Loucy (cell line): ENCODE measurements around the gene SEC14L1.

Source experiments
- H2AFZ ChIP-seq: fragments of 200-600 bp; sonication (generic); 2 replicates; pipeline ENCODE4 v1.6.0; 2016; ENCODE audit warnings: antibody characterized with exemption, mild to moderate bottlenecking, low read length, moderate library complexity
- H3F3A ChIP-seq: fragments of 200-600 bp; 2 replicates; pipeline ENCODE4 v1.6.0; 2016; ENCODE audit warnings: antibody characterized with exemption, low read depth, mild to moderate bottlenecking
- H3K27me3 ChIP-seq: fragments of 200-600 bp; sonication (generic); 2 replicates; pipeline ENCODE4 v1.6.1; 2014; ENCODE audit warnings: low read length, mild to moderate bottlenecking; ENCODE audit not compliant: insufficient read depth, poor library complexity, severe bottlenecking
- H3K36me3 ChIP-seq: fragments of 200-600 bp; sonication (generic); 2 replicates; pipeline ENCODE4 v1.6.1; 2016; ENCODE audit warnings: low read length; ENCODE audit not compliant: insufficient read depth
- H3K4me1 ChIP-seq: fragments of 200-600 bp; sonication (generic); 2 replicates; pipeline ENCODE4 v1.5.1; 2014; ENCODE audit warnings: low read length, mild to moderate bottlenecking; ENCODE audit not compliant: insufficient read depth, poor library complexity, severe bottlenecking
- H3K4me2 ChIP-seq: fragments of 200-600 bp; sonication (generic); 2 replicates; pipeline ENCODE4 v1.6.0; 2014; ENCODE audit warnings: antibody characterized with exemption, low read length, low read depth, mild to moderate bottlenecking; ENCODE audit not compliant: poor library complexity, severe bottlenecking
- H3K4me3 ChIP-seq: fragments of 200-600 bp; sonication (generic); 2 replicates; pipeline ENCODE4 v1.5.1; 2014; ENCODE audit warnings: low read length, mild to moderate bottlenecking, mixed read lengths; ENCODE audit not compliant: poor library complexity, severe bottlenecking
- H3K79me2 ChIP-seq: fragments of 200-600 bp; sonication (generic); 2 replicates; pipeline ENCODE4 v1.6.1; 2014; ENCODE audit warnings: low read length; ENCODE audit not compliant: insufficient read depth
- H3K9ac ChIP-seq: fragments of 200-600 bp; sonication (generic); 2 replicates; pipeline ENCODE4 v1.6.0; 2014; ENCODE audit warnings: mild to moderate bottlenecking, low read depth, low read length, moderate library complexity; ENCODE audit not compliant: poor library complexity, severe bottlenecking
- H3K9me2 ChIP-seq: fragments of 200-600 bp; sonication (generic); replicated peaks from 2 replicates; pipeline ENCODE4 v1.6.1; 2016; ENCODE audit warnings: low read depth, low read length, mixed read lengths
- H3K9me3 ChIP-seq: fragments of 200-600 bp; sonication (generic); 2 replicates; pipeline ENCODE4 v1.6.1; 2014; ENCODE audit warnings: mild to moderate bottlenecking, antibody characterized with exemption, low read length, low read depth; ENCODE audit not compliant: insufficient read depth
- H4K20me1 ChIP-seq: fragments of 200-600 bp; sonication (generic); 2 replicates; pipeline ENCODE4 v1.6.0; 2014; ENCODE audit warnings: antibody characterized with exemption, low read length, mild to moderate bottlenecking; ENCODE audit not compliant: insufficient read depth, poor library complexity, severe bottlenecking
- EZH2phosphoT487 ChIP-seq: fragments of 200-600 bp; IDR thresholded peaks from 2 replicates; pipeline ENCODE4 v1.6.1; 2018; ENCODE audit warnings: antibody characterized with exemption, mild to moderate bottlenecking, moderate library complexity, borderline replicate concordance
- TF ChIP-seq, protein P1 (sequence below): fragments of 200-600 bp; sonication (generic); conservative IDR thresholded peaks from 2 replicates; pipeline ENCODE4 v1.5.1; 2014; ENCODE audit warnings: mild to moderate bottlenecking, antibody characterized with exemption, low read length

Gene SEC14L1

DNA sequence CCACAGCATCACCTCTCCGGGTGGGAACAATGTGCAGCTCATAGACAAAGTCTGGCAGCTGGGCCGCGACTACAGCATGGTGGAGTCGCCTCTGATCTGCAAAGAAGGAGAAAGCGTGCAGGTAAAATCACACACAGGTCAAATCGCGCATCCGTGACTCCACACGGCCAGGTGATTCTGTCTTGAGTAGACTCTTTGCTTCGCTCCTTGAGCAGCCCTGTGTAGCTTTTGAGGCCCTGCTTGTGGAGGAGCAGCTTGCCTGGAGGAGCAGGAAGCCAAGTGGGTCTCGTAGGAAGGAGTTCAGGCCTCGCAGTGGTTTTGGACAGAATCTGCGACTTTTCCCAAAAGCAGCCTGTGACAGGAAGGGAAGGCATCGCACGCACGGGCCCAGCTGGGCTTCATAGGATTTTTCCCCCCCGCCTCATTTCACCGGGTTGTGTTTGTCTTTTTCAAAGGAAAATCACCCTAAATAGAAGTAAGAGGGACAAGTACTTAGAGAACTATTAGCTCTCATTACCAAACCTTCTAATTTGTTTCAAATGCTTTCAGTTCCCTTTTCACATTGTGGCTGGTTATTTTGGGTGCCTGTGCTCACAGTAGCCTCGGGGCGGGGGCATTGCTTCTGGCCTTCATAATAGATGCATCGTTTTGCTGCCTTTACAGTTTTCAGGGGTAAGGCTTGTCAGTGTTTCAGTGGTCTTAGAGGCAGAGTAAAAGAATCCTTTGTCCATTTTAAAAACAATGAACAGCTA is 71.5 kb downstream of the SEC14L1 start:
- Histone ChIP-seq H3K27me3 (no peaks in the 10 kb centered on the region), H3K4me1 (no peaks in the 10 kb centered on the region), H3F3A (no peaks in the 10 kb centered on the region), H3K4me3 (no peak overlapping the region), H3K9ac (no peak overlapping the region), H3K9me2 (no peaks in the 10 kb centered on the region), H3K9me3 (no peaks in the 10 kb centered on the region), H3K4me2 (no peak overlapping the region), H2AFZ (no peak overlapping the region), H3K79me2 (no peaks in the 10 kb centered on the region), H4K20me1 (no peaks in the 10 kb centered on the region), H3K36me3 (peaks cover 89% of the 10 kb centered on the region; the same call in 1 of the 2 replicates)
- TF ChIP-seq EZH2phosphoT487, result no peak
- TF ChIP-seq, protein P1, sequence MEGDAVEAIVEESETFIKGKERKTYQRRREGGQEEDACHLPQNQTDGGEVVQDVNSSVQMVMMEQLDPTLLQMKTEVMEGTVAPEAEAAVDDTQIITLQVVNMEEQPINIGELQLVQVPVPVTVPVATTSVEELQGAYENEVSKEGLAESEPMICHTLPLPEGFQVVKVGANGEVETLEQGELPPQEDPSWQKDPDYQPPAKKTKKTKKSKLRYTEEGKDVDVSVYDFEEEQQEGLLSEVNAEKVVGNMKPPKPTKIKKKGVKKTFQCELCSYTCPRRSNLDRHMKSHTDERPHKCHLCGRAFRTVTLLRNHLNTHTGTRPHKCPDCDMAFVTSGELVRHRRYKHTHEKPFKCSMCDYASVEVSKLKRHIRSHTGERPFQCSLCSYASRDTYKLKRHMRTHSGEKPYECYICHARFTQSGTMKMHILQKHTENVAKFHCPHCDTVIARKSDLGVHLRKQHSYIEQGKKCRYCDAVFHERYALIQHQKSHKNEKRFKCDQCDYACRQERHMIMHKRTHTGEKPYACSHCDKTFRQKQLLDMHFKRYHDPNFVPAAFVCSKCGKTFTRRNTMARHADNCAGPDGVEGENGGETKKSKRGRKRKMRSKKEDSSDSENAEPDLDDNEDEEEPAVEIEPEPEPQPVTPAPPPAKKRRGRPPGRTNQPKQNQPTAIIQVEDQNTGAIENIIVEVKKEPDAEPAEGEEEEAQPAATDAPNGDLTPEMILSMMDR, result no peak

DNA sequence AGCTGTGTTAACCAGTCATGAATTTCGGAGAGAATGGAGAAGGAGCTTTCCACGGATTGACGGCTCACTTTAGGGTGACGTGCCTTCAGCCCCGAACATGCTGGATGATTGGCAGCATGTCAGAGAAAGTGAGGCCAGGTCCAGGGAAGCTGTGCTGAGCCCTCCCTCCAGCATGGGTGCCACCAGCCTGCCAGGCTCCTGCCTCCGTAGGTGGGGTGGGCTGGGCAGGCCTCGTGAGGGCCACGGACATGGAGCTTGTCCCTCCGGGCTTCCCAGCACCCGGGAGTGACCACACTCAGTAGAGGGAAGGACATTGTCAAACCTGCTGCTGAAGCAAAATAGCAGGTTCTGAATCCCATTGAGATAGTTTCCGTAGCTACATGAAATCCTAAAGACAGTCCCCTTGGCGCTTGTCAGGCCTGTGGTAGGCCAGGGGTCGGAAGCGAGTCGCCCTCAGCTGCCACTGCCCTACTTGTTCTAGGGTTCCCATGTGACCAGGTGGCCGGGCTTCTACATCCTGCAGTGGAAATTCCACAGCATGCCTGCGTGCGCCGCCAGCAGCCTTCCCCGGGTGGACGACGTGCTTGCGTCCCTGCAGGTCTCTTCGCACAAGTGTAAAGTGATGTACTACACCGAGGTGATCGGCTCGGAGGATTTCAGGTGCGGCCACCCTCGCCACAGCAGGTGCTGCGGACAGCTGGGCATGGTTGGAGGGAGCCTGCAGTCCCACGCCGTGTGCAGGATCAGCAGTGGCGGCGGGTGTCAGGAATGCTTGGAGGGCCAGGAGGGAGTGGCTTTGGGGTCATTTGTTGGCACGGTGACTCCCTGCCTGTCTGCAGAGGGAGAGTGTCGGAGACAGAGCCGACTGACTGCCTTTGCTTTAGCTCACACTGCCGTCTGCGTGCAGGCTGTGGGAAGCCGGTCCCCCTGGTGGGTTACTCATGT is 72.3 kb downstream of the SEC14L1 start:
- no peaks in the 10 kb centered on the region for H3K9me2 ChIP-seq
- TF ChIP-seq, protein P1, result no peak
- no peak for TF ChIP-seq EZH2phosphoT487
- H2AFZ ChIP-seq, result no peak overlapping the region
- no peaks in the 10 kb centered on the region for H4K20me1 ChIP-seq
- H3K27me3 ChIP-seq, result no peaks in the 10 kb centered on the region
- H3K4me3 ChIP-seq, result no peak overlapping the region
- no peak overlapping the region for H3K4me2 ChIP-seq
- peaks cover 86% of the 10 kb centered on the region; the same call in 1 of the 2 replicates for H3K36me3 ChIP-seq
- H3K9me3 ChIP-seq, result no peaks in the 10 kb centered on the region
- H3K79me2 ChIP-seq, result no peaks in the 10 kb centered on the region
- H3K9ac ChIP-seq, result no peak overlapping the region
- no peaks in the 10 kb centered on the region for H3K4me1 ChIP-seq
- H3F3A ChIP-seq, result no peaks in the 10 kb centered on the region

GRCh38 chr17:77213778-77214132 is 73.0 kb downstream of the SEC14L1 start:
- Histone ChIP-seq H3K27me3 (no peaks in the 10 kb centered on the region), H3K36me3 (peaks cover 80% of the 10 kb centered on the region; the same call in 1 of the 2 replicates), H3K9ac (no peak overlapping the region), H3K4me1 (no peaks in the 10 kb centered on the region), H3K4me3 (no peak overlapping the region), H4K20me1 (no peaks in the 10 kb centered on the region), H3K9me3 (no peaks in the 10 kb centered on the region), H2AFZ (no peak overlapping the region), H3K79me2 (no peaks in the 10 kb centered on the region), H3F3A (no peaks in the 10 kb centered on the region), H3K4me2 (no peak overlapping the region), H3K9me2 (no peaks in the 10 kb centered on the region)
- TF ChIP-seq, protein P1, result no peak
- TF ChIP-seq EZH2phosphoT487, result no peak
